Stimulated activated CD4-positive, alpha-beta T cell treated with anti-CD3 and anti-CD28 coated beads, Interleukin-12 subunit alpha, Interleukin-12 subunit beta, amount 100 ng/mL, for 4 hours (primary cell): Measurements from ENCODE around the gene RUBCN.
"Not testable (repeated sequence)": the region's sequence is repeated elsewhere in the genome, so short reads cannot be mapped to it uniquely, and the experiment has no call there.

Experiments
- DNase-seq: peaks from one replicate; pipeline ENCODE4 v3.0.0-alpha.2; 2020

RUBCN gene

GRCh38 chr3:197733042-197733441 is 3.7 kb downstream of the RUBCN start:
- DNase-seq = no peak

DNA sequence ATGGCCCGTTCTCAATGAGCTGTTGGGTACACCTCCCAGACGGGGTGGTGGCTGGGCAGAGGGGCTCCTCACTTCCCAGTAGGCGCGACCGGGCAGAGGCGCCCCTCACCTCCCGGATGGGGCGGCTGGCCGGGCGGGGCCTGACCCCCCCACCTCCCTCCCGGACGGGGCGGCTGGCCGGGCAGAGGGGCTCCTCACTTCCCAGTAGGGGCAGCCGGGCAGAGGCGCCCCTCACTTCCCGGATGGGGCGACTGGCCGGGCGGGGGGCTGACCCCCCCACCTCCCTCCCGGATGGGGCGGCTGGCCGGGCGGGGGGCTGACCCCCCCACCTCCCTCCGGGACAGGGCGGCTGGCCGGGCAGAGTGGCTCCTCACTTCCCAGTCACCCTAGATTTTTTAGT is 5.2 kb downstream of the RUBCN start:
- DNase-seq = not testable (repeated sequence)

- DNase-seq = not testable (repeated sequence)
Observed at GRCh38 chr3:197730770-197731169, 5.9 kb downstream of the RUBCN start.

- no peak for DNase-seq
Observed at GRCh38 chr3:197730200-197730599, 6.5 kb downstream of the RUBCN start.

- no peak for DNase-seq
Observed at GRCh38 chr3:197728487-197728886, 8.2 kb downstream of the RUBCN start.

DNA sequence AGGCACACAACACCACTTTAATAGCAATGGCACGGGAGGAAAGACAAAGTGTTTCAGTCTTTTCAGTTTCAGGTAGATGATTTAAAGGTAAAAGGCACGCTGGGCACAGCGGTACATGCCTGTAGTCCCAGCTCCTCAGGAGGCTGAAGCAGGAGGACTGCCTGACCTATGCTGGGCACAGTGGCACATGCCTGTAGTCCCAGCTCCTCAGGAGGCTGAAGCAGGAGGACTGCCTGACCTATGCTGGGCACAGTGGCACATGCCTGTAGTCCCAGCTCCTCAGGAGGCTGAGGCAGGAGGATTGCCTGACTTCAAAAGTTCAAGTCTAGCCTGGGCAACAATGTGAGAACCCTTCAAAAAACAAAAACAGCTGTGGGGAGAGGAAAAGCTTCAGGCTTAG is 8.8 kb downstream of the RUBCN start:
- not testable (repeated sequence) for DNase-seq

DNA sequence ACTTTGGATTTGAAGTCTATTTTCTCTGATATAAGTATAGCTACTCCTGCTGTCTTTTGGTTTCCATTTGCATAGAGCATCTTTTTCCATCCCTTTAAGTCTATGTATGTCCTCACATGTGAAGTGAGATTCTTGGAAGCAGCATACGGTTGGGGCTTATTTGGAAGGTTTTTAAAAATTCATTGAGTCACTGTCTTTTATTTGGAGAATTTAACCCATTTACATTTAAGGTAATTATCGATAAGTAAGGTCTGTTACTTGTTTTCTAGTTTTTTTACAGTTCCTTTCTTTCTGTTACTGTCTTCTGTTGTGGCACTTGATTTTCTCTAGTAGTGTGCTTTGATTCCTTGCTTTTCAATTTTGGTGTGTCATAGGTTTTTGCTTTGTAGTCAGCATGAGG is 14.0 kb downstream of the RUBCN start:
- DNase-seq = no peak

DNA sequence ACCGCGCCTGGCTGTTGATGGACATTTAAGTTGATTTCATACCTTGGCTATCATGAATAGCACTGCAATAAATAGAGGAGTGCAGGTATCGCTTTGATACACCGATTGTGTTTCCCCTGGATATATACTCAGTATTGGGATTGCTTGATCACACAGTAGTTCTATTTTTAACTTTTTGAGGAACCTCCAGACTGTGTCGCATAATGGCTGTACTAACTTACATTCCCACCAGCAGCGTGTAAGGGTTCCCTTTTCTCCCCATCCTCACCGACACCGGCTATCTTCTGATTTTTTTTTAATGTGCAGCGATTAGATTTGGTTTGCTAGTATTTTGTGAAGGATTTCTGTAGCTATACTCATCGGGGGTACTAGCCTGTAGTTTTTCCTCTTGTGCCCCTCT is 16.0 kb downstream of the RUBCN start:
- no peak for DNase-seq

- DNase-seq = no peak
Observed at GRCh38 chr3:197718891-197719290, 17.8 kb downstream of the RUBCN start.

DNA sequence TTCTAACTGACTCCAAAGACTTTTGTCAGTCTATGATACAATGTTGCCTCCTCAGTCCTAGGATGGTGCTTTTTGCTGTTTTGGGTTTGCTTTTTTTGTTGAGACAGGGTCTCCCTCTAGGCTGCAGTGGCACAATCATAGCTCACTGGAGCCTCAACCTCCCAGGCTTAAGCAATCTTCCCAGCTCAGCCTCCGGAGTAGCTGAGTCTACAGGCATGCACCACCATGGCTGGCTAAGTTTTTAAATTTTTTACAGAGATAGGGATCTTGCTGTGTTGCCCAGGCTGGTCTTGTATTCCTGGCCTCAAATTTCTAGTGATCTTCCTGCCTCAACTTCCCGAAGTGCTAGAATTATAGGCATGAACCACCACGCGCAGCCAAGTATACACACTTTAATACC is 22.5 kb downstream of the RUBCN start:
- DNase-seq = no peak

GRCh38 chr3:197713477-197713822 is 23.3 kb downstream of the RUBCN start:
- no peak for DNase-seq

DNA sequence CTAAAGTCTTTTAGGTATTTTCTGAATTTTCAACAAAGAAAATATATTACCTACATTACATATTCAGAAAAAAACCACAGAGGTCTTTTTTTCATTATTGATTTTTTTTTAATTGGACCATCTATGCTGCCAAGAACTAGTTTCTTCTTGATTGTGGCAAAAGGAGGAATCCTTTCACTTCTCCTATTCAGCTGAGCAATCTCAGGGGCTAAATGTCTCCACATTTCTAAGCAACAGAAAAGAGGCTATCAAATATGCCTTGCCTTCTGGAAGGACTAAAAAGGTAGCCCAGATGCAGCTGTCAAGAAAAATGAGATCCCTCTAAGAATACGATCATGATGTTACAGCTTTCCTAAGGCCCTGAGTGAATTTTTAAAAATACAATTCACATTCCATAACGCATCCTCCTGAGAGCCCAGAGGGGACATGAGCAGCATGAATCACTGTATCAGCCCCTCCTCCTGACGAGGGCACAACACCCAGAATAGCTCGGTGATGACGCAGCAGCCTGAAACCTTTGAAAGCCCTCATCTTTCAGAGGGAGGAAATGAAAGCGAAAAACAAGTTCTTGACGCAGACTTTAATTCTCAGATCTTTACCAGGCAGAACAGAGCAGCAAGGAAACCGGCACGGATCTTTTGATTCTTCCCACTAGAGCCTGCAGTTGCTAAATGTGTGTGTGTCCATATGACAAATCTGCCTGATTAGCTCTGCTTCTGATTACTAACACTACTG is 24.6 kb downstream of the RUBCN start:
- DNase-seq = peak; percentile 76

- DNase-seq = not testable (repeated sequence)
Observed at GRCh38 chr3:197710965-197711364, 25.7 kb downstream of the RUBCN start.

DNA sequence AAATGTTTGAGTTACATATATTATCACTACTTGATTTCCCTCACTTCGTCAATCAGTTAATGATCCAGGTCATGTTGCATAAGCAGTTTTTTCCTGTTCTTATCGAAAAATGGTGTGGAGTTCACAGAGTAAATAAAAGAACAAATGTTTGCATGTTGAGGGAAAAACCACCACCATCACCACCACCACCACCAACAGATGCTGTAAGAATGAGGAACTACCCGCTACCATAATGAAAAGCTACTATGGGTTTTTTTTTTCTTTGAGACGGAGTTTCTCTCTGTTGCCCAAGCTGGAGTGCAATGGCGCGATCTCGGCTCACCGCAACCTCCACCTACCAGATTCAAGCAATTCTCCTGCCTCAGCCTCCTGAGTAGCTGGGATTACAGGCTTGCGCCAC is 27.6 kb downstream of the RUBCN start:
- no peak for DNase-seq

GRCh38 chr3:197706658-197707057 is 30.0 kb downstream of the RUBCN start:
- DNase-seq = no peak

- DNase-seq = no peak
Observed at GRCh38 chr3:197701841-197702240, 34.9 kb downstream of the RUBCN start.

DNA sequence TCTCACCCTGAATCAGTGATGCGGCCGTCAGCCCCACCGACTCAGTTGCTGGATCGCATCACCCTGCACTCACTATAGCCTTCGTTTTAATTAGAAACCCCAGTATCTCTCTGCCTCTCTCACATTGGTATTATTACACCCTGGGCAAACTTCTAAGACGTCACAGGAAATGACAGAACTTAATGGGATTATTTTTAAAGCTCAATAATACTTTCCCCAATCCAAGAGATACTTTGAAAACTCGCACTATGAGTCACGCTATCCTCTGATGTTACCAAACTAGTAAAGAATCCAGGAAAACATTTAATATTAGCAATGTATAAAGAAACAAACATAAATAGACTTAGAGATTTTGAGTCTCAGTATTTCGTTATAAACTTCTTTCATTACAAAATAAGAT is 36.6 kb downstream of the RUBCN start:
- no peak for DNase-seq

DNA sequence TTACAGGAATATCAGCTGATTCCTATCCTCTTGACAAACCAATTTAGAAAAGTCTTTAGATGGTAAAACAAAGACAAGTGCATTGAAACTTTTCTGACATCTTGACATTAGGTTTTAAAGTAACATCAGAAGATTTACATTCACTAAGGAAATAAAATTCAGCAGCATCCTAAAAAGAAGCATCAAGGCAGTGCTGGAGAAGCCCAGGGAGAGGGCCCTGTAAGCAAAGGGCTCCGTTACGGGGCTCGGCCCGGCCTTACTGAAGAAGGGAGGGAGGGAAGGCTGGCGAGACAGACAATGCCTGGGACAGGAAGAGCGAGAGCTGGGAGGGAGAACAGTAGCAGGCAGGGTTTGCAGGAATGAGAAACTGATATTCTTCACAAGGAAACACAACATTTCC is 39.3 kb downstream of the RUBCN start:
- no peak for DNase-seq

- no peak for DNase-seq
Observed at GRCh38 chr3:197694251-197694650, 42.5 kb downstream of the RUBCN start.

DNA sequence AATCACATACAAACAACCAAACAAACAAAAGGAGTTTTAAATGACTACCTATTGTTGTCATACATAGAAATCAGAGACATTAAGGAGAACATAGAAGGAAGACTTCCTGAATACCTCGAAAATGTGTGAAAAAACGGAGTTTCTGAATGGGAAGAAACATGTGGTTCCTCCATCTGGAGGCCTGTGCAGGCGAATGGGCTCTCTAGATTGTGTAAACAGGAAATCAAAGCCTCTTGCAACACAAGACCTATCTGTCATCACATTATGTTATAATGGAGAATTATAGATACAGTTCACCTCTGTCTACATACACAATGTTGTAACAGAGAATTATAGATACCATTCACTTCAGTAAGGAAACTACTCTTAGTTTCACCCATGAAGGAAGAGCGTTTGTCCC is 44.1 kb downstream of the RUBCN start:
- no peak for DNase-seq

DNA sequence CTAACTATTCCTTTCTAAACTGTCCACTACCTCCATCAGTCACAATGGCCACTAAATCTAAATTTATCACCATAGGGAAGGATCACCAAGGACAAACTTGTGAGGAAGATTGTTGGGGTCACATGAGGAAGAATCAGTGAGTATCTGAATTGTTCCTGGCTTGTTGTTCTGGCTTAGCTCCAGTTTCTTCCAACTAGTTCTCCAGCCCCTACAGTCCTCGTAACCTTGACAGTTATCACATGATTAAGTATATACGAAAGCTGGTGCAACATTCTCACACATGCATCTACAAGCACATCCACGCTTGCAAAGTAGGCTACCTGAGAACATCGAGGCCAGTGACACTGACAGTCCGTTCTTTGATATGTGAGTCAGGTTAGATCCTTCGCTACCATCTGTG is 46.0 kb downstream of the RUBCN start:
- no peak for DNase-seq

GRCh38 chr3:197687570-197687969 is 49.1 kb downstream of the RUBCN start:
- no peak for DNase-seq

DNA sequence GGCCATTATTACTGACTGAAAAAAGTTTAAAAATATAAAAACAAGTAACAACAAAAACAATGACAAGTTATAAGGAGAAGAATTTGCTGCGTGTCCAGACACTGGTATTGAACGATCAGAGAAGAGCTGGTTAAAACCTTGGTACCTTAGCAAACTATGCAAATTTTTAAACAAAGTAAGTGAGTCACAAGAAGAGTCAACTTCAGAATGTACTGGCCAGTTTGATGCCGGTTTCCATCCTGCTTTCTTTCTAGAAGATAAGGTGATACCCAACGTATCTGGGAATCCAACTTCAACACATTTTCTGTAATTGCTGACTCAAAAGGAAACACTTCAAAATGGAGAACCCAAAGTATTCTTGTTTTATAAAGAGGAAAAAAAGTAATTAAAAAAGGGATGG is 49.8 kb downstream of the RUBCN start:
- DNase-seq = no peak

DNA sequence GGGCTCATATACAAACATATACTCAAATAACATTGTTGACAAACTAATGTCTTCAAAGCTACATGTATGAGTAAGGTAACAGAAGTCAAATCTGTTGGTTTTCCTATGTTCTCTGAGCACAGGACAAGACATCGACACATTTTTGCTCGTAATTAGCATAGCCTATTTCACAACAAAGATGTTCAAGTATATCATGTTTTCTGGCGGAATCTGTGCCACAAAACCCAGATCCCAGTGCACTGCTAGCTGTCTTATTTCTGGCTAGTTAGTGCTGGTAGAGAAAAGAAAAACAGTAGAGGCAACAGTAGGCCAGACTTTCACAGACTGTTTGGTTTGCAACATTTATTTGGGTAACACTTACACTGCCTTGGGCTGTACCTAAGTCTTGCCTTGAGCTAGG is 51.2 kb downstream of the RUBCN start:
- DNase-seq = no peak

DNA sequence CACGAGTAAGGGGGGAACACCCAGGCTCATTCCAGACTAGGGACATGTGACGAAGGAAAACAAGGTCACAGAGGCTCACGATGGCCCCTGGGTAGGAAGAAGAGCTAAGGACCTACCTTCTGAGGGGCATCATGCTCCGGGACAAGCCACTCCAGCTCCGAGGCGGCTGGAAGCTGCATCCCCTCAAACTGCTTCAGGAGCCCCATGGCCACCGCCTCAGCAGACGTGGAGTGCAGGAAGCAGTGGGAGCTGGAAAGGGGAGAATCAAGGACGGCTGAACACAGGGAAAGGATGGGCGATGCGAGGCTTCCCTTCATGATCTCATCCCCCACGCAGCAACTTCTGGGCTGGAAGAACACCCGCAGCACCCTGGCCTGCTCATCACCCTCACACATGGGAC is 53.5 kb downstream of the RUBCN start:
- no peak for DNase-seq

GRCh38 chr3:197682713-197683112 is 54.0 kb downstream of the RUBCN start:
- DNase-seq = no peak
